Lower lobe of right lung (tissue), 2 donors: Measurements from ENCODE around the gene LRRC30. TPM values are rescaled to one million over a fixed set of nuclear protein-coding genes. Genes with fewer than 3 reads are reported as not detected.

Experiments
- ATAC-seq, 2 donors: fragments of 200-7000 bp; cut with Tn5 transposase; one replicate each; pipeline ENCODE4 v1.9.1; 2020 to 2022; ENCODE audit warnings: mild to moderate bottlenecking in 2 of 2, moderate library complexity in 2 of 2
- DNase-seq: peaks from one replicate; pipeline ENCODE4 v3.0.0-alpha.2; 2020
- H3K27ac ChIP-seq: fragments of 200-600 bp; one replicate; pipeline ENCODE4 v1.8.0; 2022
- H3K27me3 ChIP-seq: fragments of 200-600 bp; one replicate; pipeline ENCODE4 v1.8.0; 2022; ENCODE audit warnings: low read depth
- H3K36me3 ChIP-seq: fragments of 200-600 bp; one replicate; pipeline ENCODE4 v1.8.0; 2022; ENCODE audit warnings: mild to moderate bottlenecking
- H3K4me1 ChIP-seq: fragments of 200-600 bp; one replicate; pipeline ENCODE4 v1.8.0; 2022
- H3K4me3 ChIP-seq: fragments of 200-600 bp; one replicate; pipeline ENCODE4 v1.8.0; 2022; ENCODE audit warnings: mild to moderate bottlenecking
- H3K9me3 ChIP-seq: fragments of 200-600 bp; one replicate; pipeline ENCODE4 v1.8.0; 2022
- intact Hi-C: fragments of 100-400 bp; cut with DNase I; formaldehyde crosslinking; loops from one replicate; pipeline ENCODE4 v1.11.0; 2022
- long read RNA-seq: library from polyadenylated mRNA; unstranded; transcript quantifications from one replicate; pipeline ENCODE4 v2.0.0, GENCODE V29; 2021
- total RNA-seq: library from RNA; stranded (reverse); fragmentation: NEBNext Ultra II Directional; extraction: Animal tissue kit (Norgen Biotek cat#: 25700); gene quantifications from one replicate; pipeline ENCODE4 v1.2.1, GENCODE V29; 2021
- TF ChIP-seq, protein P1 (sequence below): fragments of 200-600 bp; IDR thresholded peaks from one replicate; pipeline ENCODE4 v1.8.0; 2022; ENCODE audit warnings: antibody characterized with exemption, mild to moderate bottlenecking
- donor health status: DM: no; HTN: yes; CAD: no; lungs with severe emphysema.

Gene LRRC30
- not detected for total RNA-seq
- long read RNA-seq, result 0 reads

DNA sequence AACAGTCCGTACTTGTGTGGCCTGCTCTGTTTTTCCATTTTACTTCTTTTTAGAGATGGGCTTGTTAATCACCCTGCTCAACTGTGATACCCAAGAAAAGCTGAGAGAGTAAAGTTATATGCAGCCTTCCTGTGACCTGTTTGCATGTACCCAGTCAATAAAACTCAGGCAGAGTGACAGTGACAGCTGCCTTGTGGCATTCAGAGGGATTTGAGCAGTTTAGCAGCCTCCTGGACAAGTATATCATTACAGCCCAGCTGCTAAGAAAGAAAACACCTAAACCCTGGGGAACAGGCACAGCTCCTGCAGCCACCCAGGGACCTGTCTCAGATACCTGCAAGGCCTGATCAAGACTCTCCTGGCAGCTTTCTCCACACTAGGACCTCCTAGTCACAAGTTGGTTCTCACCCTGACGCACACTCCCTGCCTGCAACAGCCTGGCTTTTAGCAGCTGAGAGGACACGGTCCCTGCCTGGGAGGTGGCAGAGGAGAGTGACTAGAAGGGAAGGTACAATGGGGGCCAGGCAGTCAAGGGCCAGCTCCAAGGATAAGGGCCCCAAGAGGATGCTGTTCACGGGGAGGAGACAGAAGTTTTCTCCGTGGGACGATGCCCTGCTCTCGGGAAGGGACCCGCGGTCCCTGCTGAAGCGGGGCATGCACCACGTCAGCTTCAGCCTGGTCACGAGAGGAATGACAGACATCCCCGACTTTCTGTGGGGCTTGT, at the start of gene LRRC30:
Gene LRRC30 (plus strand): TSS at position 464 of the 724 bp plus-strand sequence. CDS start 50 bp downstream, at position 514.
- TF ChIP-seq, protein P1, sequence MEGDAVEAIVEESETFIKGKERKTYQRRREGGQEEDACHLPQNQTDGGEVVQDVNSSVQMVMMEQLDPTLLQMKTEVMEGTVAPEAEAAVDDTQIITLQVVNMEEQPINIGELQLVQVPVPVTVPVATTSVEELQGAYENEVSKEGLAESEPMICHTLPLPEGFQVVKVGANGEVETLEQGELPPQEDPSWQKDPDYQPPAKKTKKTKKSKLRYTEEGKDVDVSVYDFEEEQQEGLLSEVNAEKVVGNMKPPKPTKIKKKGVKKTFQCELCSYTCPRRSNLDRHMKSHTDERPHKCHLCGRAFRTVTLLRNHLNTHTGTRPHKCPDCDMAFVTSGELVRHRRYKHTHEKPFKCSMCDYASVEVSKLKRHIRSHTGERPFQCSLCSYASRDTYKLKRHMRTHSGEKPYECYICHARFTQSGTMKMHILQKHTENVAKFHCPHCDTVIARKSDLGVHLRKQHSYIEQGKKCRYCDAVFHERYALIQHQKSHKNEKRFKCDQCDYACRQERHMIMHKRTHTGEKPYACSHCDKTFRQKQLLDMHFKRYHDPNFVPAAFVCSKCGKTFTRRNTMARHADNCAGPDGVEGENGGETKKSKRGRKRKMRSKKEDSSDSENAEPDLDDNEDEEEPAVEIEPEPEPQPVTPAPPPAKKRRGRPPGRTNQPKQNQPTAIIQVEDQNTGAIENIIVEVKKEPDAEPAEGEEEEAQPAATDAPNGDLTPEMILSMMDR, result no peak
- no peak within 1 kb of the TSS for H3K4me3 ChIP-seq
- no peak for DNase-seq
- H3K27me3 ChIP-seq, result no peaks in the 10 kb centered on the region
- no peak within 1 kb of the TSS for H3K27ac ChIP-seq
- H3K36me3 ChIP-seq, result no peaks in the 10 kb centered on the region
- ATAC-seq, result no peak
- peaks cover 5% of the 10 kb centered on the region for H3K4me1 ChIP-seq
- intact Hi-C loops, result no loop called here
- no peaks in the 10 kb centered on the region for H3K9me3 ChIP-seq

DNA sequence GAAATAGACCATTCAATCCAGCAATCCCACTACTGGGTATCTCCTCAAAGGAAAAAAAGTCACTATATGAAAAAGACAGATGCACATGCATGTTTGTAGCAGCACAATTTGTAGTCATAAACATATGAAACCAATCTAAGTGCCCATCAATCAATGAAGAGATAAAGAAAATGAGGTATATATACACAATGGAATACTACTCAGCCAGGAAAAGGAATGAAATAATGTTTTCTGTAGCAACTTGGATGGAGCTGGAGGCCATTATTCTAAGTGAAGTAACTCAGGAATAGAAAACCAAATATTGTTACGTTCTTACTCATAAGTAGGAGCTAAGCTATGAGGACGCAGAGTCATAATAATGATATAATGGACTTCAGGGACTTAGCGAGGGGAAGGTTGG, 45.2 kb upstream of the LRRC30 start:
- H3K9me3 ChIP-seq, result no peaks in the 10 kb centered on the region
- no peak for DNase-seq
- intact Hi-C loops, result no loop called here
- no peak overlapping the region for H3K4me3 ChIP-seq
- H3K36me3 ChIP-seq, result no peaks in the 10 kb centered on the region
- no peaks in the 10 kb centered on the region for H3K4me1 ChIP-seq
- no peak overlapping the region for H3K27ac ChIP-seq
- no peak for ATAC-seq
- H3K27me3 ChIP-seq, result no peaks in the 10 kb centered on the region
- TF ChIP-seq, protein P1, result no peak

DNA sequence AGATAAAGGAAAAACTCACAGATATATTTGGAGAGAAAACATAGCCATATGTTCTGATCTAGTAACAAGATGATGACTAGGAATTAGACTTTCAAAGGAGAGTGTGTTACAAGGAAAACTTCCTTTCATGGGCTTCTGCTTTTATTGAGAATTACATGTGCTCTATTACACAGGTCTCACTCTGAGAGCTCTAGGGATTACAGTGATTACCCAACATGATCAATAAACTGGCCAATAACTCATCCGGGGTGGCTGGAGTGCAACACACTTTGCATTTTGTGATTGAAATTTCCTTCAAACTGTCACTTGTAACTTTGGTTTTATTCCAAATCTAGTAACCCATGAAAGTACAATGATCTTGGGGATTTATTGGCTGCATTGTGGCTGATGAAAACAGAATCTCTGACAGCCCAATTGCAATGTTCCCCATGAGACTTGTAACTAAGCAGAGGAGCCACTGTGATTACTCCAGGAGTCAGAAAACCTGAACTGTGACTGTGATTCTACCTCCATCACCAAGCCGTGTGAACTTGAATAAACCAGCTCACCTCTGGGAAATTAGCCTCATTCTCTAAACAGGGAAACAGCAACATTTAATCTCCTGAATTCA, 40.2 kb upstream of the LRRC30 start:
- DNase-seq, result no peak
- intact Hi-C loops, result no loop called here
- no peaks in the 10 kb centered on the region for H3K27me3 ChIP-seq
- no peaks in the 10 kb centered on the region for H3K4me1 ChIP-seq
- no peaks in the 10 kb centered on the region for H3K9me3 ChIP-seq
- TF ChIP-seq, protein P1, result no peak
- no peaks in the 10 kb centered on the region for H3K36me3 ChIP-seq
- no peak overlapping the region for H3K4me3 ChIP-seq
- H3K27ac ChIP-seq, result no peak overlapping the region
- no peak for ATAC-seq

DNA sequence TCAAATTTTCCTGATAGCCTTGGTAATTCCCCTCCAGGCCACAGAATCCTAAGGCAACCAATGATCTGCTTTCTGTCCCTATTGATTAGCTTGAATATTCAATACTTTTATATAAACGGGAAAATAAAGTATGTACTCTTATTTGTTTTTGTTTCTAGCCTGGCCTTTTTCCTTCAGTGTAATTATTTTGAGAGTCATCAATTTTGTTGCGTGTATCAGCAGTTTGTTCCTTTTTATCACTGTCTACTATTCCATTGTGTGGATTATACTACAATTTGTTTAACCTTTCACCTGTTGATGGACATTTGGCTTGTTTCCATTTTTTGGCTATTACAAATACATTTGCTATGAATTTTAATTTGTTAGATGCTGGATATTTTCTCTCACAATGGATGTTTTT, 39.2 kb upstream of the LRRC30 start:
- H3K36me3 ChIP-seq, result no peaks in the 10 kb centered on the region

DNA sequence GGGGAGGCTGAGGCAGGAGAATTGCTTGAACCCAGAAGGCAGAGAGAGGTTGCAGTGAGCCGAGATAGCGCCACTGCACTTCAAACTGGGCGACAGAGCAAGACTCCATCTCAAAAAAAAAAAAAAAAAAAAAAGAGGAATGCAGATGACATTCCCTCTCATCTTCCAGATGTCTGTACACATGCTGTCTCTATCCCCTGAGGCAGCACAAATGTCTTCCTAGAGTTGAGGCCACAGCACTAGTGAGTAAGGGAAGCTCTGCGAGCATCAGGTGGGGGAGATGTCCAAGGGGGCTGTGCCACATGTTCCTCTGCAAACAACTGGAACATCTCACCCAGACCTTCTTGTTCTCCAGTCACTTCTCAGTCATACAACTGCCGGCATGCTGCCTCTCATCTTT, 35.6 kb upstream of the LRRC30 start:
- intact Hi-C loops, result no loop called here
- DNase-seq, result no peak
- Histone ChIP-seq H3K27ac (no peak overlapping the region), H3K36me3 (no peaks in the 10 kb centered on the region), H3K4me1 (no peaks in the 10 kb centered on the region), H3K27me3 (no peaks in the 10 kb centered on the region), H3K4me3 (no peak overlapping the region), H3K9me3 (no peaks in the 10 kb centered on the region)
- ATAC-seq, result no peak
- TF ChIP-seq, protein P1, result no peak

More for the DNA sequence above, 39.2 kb upstream of the LRRC30 start:
- intact Hi-C loops, result no loop called here
- H3K4me3 ChIP-seq, result no peak overlapping the region
- no peaks in the 10 kb centered on the region for H3K4me1 ChIP-seq
- DNase-seq (no peak), ATAC-seq (no peak)
- H3K27ac ChIP-seq, result no peak overlapping the region
- H3K27me3 ChIP-seq, result no peaks in the 10 kb centered on the region
- H3K9me3 ChIP-seq, result no peaks in the 10 kb centered on the region
- TF ChIP-seq, protein P1, result no peak
